NCI-H748 treated with DMSO at 0.1 percent for 48 hours (cell line): ENCODE results near the gene RECQL5.
"Not testable (repeated sequence)": the region's sequence is repeated elsewhere in the genome, so short reads cannot be mapped to it uniquely, and the experiment has no call there.

Source experiments
- DNase-seq: peaks from one replicate; lab custom pipeline; 2025; lab: John Stamatoyannopoulos, UW

RECQL5 gene

DNA sequence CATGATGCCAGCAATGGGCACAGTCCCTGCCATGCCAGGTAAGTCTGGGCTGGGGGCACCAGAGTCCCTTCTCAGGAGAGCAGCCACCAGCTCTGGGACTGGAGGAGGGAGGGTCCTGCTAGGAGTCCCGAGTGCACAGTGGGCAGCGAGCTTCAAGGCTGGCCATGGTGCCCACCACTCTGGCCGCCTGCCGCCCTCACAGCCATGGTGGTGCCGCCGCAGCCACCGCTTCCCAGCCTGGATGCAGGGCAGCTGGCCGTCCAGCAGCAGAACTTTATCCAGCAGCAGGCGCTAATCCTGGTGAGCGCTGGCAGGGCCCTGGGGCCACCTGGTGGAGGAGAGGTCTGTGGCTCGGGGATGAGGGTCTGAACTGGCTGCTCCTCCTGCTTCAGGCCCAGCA, 51.7 kb downstream of the RECQL5 start:
- no peak for DNase-seq

DNA sequence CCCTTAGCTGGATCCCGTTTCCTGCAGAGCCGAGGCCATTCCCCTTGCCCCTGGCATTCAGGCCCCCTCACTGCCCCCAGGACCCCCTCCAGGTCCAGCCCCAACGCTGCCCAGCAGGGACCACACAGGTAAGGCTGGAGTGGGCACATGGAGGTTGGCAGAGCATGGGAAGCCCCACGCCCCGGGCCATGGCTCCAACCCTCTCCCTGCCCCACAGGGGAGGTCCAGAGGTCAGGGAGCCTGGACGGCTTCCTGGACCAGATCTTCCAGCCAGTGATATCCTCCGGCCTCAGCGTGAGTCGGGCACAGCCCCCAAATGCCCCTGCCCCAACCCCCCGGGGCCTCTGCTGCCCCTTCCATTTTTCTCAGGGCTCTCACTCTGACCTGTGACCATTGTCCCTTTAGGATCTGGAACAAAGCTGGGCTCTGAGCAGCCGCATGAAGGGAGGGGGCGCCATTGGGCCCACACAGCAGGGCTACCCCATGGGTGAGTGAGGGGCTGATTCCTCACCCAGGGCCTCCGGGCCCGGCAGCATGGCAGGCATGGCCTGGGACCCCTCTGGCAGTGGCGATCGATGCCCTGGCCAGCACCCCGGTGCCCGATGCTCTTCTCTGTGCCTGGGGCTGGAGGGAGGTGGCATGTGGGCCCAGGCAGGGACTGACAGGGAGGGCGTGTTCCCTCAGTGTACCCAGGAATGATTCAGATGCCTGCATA, 52.2 kb downstream of the RECQL5 start:
- DNase-seq = no peak

DNA sequence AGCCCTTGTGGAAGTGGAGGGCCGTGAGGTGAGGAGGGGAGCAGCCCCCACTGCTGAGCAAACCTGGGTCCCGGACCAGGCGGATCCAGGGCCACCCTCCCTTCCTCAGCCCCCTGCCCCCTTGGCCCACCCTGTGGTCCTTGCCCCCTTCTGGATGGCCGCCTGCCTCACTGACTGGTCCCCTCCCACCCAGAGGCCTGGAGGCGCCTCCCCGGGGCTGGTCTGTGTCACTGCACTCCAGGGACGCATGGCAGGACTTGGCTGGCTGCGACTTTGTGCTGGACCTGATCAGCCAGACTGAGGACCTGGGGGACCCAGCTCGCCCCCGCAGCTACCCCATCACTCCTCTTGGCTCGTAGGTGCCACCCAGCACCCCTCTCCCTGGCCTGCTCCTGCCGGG, 52.9 kb downstream of the RECQL5 start:
- no peak for DNase-seq

DNA sequence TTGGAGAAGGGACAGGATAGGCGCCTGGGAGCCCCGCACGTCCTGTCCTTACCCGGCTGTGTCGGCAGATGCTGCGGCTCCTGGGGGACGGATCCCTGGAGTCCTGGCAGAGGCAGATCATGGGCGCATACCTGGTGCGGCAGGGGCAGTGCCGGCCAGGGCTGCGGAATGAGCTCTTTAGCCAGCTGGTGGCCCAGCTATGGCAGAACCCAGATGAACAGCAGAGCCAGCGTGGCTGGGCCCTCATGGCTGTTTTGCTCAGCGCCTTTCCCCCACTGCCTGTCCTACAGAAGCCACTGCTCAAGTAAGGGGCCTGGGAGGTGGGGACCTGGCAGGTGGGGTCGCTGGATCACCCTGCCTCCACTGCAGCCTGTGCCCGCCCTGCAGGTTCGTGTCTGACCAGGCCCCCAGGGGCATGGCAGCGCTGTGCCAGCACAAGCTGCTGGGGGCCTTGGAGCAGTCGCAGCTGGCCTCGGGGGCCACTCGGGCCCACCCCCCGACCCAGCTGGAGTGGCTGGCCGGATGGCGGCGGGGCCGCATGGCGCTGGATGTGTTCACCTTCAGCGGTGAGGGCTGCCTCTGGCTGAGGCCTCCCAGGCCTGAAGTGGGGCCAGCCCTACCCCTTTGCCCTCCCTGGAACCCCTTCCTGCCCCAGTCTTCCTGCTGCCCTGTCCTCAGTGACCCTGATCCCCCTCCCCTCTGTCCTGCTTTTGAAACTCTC, 53.9 kb downstream of the RECQL5 start:
- DNase-seq = no peak

DNA sequence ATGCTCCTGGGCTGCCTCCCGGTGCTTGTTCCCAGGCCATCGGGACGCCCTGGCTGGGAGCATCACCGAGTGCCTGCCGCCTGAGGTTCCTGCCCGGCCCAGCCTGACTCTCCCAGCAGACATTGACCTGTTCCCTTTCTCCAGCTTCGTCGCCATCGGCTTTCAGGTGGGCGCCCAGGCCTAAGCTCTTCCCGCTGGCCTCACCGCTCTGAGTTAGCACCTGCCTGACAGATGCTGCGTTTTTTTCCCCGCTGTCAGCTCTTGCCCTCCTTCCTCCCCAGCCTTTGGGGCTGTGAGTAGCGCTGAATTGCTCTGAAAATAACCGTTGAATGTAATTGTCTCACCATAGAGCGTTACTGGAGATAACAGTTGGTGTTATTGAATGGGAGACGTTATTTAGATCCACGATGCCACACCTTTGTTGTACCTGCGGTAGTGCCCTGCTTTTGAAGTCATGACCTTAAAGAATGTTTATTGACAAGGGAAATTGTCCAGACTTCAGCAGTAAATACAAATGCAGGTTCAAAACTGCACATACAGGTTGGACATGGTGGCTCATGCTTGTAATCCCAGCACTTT, 55.0 kb downstream of the RECQL5 start:
- DNase-seq = peak; percentile 69

DNA sequence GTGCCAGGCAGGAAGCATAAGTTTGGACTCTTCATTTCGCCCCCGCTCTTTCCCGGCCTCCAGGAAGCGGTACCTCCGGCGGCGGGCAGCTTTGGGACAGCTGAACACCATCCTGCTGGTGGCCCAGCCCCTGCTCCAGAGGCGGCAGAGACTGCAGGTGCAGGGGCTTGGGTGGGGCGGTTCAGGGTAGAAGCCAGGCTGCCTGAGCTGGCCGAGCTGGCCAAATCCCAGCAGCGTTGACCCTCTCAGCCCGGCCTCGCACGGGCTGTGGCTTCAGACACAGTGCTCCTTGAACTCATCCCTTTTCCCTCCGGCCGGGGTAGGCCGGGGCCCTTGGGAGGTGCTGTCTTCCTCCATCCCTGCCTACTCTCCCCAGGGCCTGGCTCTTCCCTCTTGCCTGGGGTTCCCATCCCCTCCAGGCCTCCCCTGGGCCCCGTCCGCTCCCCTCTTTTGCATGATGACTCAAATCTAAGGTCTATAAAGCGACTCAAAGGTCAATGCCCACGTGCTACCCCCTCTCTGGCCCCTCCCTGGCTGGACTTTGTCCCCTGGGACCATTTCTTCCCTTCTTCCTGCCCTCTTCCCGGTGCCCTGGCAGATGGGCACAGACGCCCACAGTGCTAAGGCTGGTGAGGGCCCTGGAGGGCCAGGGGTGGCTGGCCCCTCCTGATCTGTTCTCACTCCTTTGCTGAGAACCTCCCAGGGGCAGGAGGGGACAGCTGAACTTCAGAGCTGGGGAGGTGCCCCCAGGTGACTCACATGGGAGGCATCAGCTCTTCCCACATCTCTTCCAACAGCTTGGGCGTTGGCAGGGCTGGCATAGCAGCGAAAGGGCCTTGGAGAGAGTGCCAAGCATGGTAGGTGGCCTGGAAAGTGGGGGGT, 56.6 kb downstream of the RECQL5 start:
- DNase-seq = no peak

DNA sequence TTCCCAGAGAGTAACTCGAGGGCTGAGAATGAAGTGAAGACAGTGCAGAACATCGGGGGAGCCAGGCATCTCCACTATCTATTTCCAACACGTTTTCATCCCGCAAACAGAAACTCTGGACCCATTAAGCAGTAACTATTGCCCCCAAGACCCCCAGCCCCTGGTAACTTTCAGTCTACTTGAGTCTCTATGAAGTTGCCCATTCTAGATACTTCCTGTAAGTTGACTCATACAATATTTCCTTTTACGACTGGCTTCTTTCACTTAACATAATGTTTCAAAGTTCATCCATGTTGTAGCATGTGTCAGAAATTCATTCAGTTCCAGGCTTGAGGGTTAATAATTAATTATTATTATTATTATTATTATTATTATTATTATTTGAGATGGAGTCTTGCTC, 59.9 kb downstream of the RECQL5 start:
- no peak for DNase-seq

DNA sequence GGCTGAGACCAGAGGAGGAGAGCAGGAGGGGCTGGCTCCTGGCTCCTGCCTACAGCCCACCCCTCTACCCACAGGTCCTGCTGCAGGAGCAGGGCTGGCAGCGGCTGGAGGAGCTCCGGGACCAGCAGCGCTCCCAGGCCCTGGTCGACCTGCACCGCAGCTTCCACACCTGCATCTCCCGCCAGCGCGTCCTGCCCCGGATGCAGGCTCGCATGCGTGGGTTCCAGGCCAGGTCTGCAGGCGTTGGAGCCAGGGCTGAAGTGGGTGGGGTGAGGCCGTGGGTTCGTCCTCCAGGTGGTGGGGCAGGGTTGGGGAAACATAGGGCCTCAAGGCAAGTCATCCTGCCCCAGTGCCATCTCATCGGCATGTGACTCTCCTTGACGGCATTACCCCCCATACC, 61.2 kb downstream of the RECQL5 start:
- DNase-seq = no peak

DNA sequence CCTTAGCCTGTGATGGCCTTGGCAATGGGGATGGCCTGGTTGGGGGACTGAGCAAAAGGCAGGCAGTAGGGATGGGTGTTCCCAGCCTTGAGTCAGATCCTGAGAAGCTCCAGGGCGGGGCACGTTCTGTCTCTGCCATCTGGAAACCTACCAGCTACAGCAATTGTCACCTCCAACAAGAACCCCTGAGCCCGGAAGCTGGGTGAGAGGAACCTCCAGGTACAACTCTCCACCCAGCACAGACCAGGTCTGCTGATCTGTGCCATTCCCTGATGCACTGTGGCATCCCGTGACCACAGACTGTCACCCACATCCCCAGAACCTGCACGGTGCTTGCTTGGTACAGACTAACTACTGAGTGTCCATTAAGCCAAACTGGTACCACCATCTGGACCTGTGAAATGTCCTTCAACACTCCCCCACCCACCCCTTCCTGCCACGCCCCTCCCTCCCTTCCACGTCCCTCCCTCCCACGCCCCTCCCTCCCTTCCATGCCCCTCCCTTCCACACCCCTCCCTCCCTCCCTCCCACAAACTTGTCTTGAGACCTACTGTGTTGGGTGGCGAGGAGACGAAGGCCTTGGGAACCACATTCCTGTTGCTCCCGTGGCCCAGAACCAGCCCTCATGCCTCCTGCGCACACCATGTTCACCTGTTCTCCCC, 62.8 kb downstream of the RECQL5 start:
- no peak for DNase-seq

DNA sequence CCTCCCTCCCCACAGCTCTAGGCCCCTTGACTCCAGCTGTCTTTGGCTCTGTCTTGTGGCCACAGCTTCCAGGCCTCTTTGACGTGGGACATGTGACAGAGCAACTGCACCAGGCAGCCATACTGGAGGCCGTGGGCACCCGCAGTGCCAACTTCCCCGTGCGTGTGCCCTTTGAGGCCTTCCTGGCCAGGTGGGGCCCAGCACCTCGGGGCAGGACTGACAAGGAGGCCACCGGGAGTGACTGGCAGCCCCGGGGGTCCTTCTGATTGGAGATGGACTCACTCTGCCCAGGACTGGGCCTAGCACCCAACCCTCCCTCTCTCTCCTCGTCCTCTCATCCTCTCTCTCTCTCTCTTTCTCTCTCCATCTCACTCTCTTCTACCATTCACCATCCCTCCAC, 63.8 kb downstream of the RECQL5 start:
- no peak for DNase-seq

DNA sequence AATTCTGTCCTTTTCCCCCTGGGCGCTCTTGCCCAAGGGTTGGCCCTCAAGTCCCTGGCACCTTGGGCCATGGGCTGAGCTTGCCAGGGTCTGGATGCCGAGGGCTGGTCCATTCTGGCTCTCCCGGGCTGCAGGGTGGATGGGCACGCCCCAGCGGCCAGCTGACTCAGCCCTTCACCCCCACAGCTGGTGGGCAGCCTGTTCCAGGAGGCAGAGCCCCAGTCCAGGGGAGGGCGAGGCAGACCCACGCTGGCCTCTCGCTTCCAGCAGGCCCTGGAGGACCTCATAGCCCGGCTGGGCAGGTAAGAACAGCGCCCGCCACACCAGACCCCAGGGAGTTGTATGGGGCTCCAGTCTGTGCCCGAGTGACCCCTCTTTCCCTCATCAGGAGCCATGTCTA, 64.3 kb downstream of the RECQL5 start:
- no peak for DNase-seq

DNA sequence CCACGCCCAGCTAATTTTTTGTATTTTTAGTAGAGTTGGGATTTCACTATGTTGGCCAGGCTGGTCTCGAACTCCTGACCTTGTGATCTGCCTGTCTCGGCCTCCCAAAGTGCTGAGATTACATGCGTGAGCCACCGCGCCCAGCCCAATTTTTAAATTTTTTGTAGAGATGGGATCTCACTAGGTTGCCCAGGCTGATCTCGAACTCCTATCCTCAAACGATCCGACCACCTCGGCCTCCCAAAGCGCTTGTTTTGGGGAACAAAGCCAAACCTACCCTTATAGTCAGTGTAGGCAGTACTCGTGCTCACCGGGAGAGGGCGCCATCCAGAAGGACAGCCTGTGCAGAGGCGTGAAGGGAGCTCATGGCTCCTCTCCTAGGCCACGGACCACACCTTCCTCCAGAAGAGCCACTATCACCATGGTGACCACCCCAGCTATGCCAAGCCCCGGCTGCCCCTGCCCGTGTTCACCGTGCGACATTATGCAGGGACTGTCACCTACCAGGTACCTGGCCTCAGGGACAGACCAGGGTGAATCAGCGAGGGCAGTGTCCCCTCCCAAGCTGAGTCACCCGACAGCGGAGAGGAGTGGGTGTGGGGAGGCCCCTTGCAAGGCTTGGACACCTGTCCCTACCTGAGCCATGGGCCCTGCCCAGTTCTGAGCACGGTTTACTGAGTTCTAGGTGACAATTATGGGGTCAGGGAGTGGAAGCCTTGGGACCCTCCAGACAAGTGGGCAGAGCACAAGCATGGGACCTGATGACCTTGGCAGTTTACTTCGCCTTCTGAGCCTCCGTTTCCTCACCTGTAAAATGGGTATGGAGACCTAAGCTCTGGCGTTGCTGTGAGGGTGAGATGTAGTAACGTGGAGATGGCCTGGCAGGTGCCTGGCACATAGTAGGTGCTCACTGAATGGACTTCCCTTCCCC, 65.6 kb downstream of the RECQL5 start:
- peak; percentile 67 for DNase-seq

DNA sequence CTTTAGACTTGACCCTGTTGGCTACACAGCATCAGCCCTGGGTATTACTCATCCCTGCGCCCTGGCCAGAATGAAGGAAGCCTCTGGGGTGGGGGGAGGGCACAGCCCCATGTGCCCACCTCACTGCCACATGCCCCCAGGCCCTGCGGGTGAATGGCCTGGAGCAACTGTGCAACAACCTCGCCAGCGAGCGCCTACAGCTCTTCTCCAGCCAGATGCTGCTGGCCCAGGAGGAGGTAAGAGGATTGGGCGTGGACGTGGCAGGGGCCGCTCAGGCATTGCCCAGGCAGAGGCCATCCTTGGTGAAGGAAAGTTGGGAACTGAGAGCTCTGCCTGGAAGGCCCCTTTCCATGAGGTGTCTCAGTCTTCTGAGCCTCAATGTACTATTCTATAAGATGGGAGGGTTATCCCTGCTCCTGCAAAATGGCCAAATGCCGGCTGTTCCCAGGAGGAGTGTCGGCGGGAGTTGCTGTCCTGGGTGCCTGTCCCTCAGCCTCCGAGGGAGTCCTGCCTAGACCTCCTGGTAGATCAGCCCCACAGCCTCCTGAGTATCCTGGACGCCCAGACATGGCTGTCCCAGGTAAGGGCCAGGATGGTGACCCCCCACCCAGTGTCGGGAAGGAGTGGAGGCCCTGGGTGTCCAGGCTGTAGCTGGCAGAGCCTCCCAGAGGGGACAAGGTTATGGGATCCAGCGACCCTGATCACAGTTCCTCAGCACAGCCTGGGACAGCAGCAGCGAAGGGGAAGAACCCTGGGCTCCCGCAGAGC, 70.5 kb downstream of the RECQL5 start:
- DNase-seq = no peak

DNA sequence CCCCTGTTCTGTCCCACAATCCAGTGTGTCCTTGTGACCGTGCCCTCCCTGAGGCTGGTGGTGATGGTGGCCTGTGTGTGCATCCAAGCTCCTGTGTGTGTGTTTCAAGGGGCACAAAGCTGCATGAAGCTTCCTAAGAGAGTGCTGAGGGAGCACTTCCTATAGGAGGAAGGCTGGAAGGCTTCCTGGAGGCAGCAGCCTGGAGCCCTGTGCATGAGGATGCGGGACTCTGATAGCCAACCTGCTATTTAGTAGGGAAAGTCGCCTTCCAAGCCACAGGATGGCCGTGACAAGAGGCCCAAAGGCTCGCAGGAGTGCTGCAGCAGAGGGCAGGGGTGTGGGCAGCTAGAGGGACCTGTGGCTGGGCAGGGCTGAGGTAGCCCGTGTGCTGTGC, 71.0 kb downstream of the RECQL5 start:
- DNase-seq = no peak

DNA sequence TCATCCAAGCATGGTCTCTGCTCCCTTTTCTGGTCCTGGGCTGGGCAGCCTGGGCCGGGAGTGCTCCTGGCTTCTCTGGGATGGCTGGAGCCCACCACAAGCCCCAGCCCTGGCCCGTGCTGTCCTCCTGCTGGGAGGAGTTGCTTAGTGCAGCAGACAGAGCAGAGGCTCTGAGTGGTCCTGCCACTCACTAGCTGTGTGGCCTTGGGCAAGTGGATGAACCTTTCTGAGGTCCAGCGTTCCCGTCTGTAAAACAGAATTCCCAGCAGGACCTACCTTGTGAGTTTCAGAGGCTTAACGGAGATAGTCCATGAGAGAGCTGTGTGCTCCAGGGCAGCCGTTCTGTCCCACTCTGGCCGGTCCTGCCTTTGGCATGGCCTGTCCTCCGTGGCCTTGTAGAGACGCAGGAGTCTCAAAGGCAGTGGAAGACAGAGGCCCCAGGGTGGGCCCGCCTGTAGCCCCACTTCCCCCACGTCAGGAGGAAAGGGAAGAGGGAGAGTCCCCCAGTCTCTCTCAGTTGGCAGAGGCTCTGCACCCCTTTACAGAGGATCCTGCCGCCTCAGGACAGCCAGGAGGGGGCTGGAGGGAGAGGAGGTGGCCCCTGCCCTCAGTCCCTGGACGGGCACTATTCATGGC, 71.6 kb downstream of the RECQL5 start:
- no peak for DNase-seq

DNA sequence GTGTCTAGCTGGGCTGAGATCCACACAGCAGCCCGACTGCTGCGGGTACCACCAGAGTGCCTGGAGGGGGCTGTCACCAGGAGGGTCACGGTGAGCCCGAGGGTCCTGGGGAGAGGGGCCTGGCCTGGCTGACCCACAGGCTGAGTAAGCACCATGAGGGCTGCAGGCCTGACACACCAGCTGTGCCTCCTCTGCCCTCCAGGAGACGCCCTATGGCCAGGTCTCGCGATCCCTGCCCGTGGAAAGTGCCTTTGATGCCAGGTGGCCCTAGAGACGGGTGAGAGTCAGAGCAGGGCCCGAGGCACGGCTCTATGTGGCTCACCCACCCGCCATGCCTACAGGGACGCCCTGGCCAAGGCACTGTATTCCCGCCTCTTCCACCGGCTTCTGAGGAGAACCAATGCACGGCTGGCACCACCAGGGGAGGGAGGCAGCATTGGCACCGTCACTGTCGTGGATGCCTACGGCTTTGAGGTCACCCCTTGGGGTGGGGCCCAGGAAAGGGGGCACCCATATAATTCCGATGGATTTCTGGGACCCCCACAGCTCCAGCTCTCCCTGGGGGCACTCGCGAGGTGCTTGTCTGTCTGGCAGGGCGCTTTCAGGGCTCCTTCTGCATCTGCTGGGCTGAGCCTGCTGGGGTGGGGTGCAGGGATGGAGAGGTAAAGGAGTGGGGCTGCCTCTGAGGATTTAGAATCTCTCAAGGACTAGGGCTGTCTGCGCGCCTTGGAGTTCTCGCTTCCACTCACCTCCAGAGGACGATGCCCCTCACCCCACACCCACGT, 72.3 kb downstream of the RECQL5 start:
- DNase-seq = no peak

DNA sequence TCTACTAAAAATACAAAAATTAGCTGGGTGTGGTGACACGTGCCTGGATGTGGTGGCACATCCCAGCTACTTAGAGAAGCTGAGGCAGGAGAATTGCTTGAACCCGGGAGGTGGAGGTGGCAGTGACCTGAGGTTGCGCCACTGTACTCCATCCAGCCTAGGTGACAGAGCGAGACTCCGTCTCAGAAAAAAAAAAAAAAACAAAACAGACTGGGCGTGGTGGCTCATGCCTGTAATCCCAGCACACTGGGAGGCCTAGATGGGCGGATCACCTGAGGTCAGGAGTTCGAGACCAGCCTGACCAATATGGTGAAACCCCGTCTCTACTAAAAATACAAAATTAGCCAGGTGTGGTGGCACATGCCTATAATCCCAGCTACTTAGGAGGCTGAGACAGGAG, 73.5 kb downstream of the RECQL5 start:
- DNase-seq = not testable (repeated sequence)

DNA sequence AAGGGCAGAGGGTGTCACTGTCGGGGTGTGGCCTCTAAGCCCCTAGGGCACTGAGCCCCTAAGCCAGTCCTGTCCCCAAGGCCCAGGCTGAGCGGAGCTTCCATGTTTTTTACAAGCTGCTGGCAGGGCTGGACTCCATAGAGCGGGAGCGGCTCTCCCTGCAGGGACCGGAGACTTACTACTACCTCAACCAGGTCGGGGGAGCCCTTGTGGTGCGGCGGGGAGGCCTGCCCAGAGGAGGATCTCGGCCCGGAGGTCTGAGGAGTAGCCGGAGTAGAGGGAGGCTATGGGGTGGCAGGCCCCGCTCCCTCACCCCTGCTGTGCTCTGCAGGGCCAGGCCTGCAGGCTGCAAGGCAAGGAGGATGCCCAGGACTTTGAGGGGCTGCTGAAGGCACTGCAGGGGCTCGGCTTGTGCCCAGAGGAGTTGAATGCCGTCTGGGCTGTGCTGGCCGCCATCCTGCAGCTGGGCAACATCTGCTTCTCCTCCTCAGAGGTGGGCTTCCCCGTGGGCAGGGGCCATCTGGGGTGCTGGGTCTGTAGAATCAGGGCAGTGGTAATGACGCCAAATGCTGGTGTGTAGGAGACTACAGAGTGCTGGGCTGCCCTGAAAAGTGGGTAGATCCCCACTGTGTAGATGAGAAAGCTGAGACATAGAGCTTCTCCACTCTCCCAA, 74.5 kb downstream of the RECQL5 start:
- no peak for DNase-seq
